Keratinocyte (primary cell): Measurements from ENCODE around the gene TNIK. TPM values are rescaled to one million over a fixed set of nuclear protein-coding genes. Genes with fewer than 3 reads are reported as not detected.

Experiments used
- DNase-seq: peaks from one replicate; pipeline ENCODE4 v3.0.0-alpha.2; 2011; ENCODE audit warnings: low read depth, missing footprints, low spot score
- FAIRE-seq: peaks from 2 replicates; lab custom pipeline; 2011; peaks lifted over from hg19 to GRCh38; lab: Jason Lieb, UNC
- H2AFZ ChIP-seq: 2 replicates; pipeline ENCODE4 v1.6.0; 2012; ENCODE audit warnings: low read length, control low read depth, inconsistent platforms; ENCODE audit not compliant: control insufficient read depth
- H3K27ac ChIP-seq: 2 replicates; pipeline ENCODE4 v1.5.1; 2011; ENCODE audit warnings: low read length; ENCODE audit not compliant: control insufficient read depth, insufficient read depth
- H3K27me3 ChIP-seq: 3 replicates; pipeline ENCODE4 v1.6.0; 2011; ENCODE audit warnings: low read length; ENCODE audit not compliant: control insufficient read depth, insufficient read depth; ENCODE audit errors: extremely low read depth
- H3K36me3 ChIP-seq, 2 experiments: 2 replicates in 1 of 2; 3 replicates in 1 of 2; pipeline ENCODE4 v1.5.1; 2011; ENCODE audit warnings: low read length in 2 of 2, mild to moderate bottlenecking in 1 of 2; ENCODE audit not compliant: control insufficient read depth in 2 of 2, insufficient read depth in 2 of 2; ENCODE audit errors: extremely low read depth in 1 of 2
- H3K4me1 ChIP-seq: 3 replicates; pipeline ENCODE4 v1.5.1; 2011; ENCODE audit warnings: low read length; ENCODE audit not compliant: control insufficient read depth, insufficient read depth; ENCODE audit errors: extremely low read depth
- H3K4me2 ChIP-seq: 3 replicates; pipeline ENCODE4 v1.6.0; 2011; ENCODE audit warnings: low read depth, low read length; ENCODE audit not compliant: control insufficient read depth, insufficient read depth; ENCODE audit errors: extremely low read depth
- H3K4me3 ChIP-seq, 3 experiments: fragments of 200-600 bp in 1 of 3; sonication (generic) in 1 of 3; 2 replicates in 2 of 3; 3 replicates in 1 of 3; pipeline ENCODE4 v1.5.1; 2011 to 2016; ENCODE audit warnings: low read length in 3 of 3, mild to moderate bottlenecking in 3 of 3, control low read depth in 2 of 3, inconsistent platforms in 1 of 3, low read depth in 1 of 3, mixed read lengths in 1 of 3, mixed run types in 1 of 3, moderate library complexity in 1 of 3; ENCODE audit not compliant: control insufficient read depth in 2 of 3, insufficient read depth in 2 of 3; ENCODE audit errors: extremely low read depth in 1 of 3
- H3K79me2 ChIP-seq: 2 replicates; pipeline ENCODE4 v1.6.0; 2012; ENCODE audit warnings: low read length; ENCODE audit not compliant: control insufficient read depth, insufficient read depth
- H3K9ac ChIP-seq: 3 replicates; pipeline ENCODE4 v1.6.0; 2011; ENCODE audit warnings: low read length; ENCODE audit not compliant: control insufficient read depth, insufficient read depth; ENCODE audit errors: extremely low read depth
- H3K9me1 ChIP-seq: 3 replicates; pipeline ENCODE4 v1.6.0; 2011; ENCODE audit warnings: low read length; ENCODE audit not compliant: control insufficient read depth, insufficient read depth; ENCODE audit errors: extremely low read depth
- H3K9me3 ChIP-seq: 2 replicates; pipeline ENCODE4 v1.5.1; 2012; ENCODE audit warnings: low read depth, low read length; ENCODE audit not compliant: control insufficient read depth
- H4K20me1 ChIP-seq: 3 replicates; pipeline ENCODE4 v1.6.0; 2011; ENCODE audit warnings: low read length; ENCODE audit not compliant: control insufficient read depth, insufficient read depth; ENCODE audit errors: extremely low read depth
- CTCF ChIP-seq, 3 experiments: IDR thresholded peaks in 1 of 3; conservative IDR thresholded peaks in 1 of 3; optimal IDR thresholded peaks in 1 of 3; 2 replicates in 2 of 3; 3 replicates in 1 of 3; pipeline versions ENCODE3 to v1.5.1; 2011; ENCODE audit warnings: low read length in 3 of 3, mild to moderate bottlenecking in 3 of 3, moderate library complexity in 2 of 3, control low read depth in 1 of 3, inconsistent platforms in 1 of 3; ENCODE audit not compliant: insufficient read depth in 2 of 3; ENCODE audit errors: extremely low read depth in 1 of 3
- EZH2 ChIP-seq: IDR thresholded peaks from one replicate; pipeline ENCODE4 v1.6.1; 2012; ENCODE audit warnings: inconsistent platforms, mild to moderate bottlenecking, low read length, moderate library complexity
- dilution Hi-C: fragments of 300-500 bp; cut with MboI; formaldehyde crosslinking; loops from one replicate; pipeline ENCODE4 v1.7.0; 2020; ENCODE audit warnings: low sequenced_read_pairs; ENCODE audit not compliant: extremely low pct_ligation_motif_present
- polyA plus RNA-seq, 5 experiments: library from polyadenylated mRNA; depleted of rRNA in 3 of 5; stranded (reverse) in 3 of 5; stranded (forward) in 1 of 5; unstranded in 1 of 5; fragments of >200 nt; gene quantifications; 1 replicate in 1 of 5; 2 replicates in 3 of 5; 3 replicates in 1 of 5; pipeline versions ENCODE4 v1.2.1 to v1.2.3, GENCODE V29; 2011 to 2012; ENCODE audit warnings: missing spikeins in 2 of 5, low read depth in 1 of 5, low replicate concordance in 1 of 5

The TNIK gene
- polyA plus RNA-seq, 1 donor (not counting 4 experiments of a cell fraction or from before 2014, with no cell fraction given): 4.4 TPM

- Histone ChIP-seq H3K36me3 (no peaks in the 10 kb centered on the region), H3K4me2 (no peak overlapping the region), H3K27me3 (no peaks in the 10 kb centered on the region), H3K79me2 (no peaks in the 10 kb centered on the region), H3K9ac (no peak overlapping the region), H3K4me1 (peaks cover 15% of the 10 kb centered on the region), H3K4me3 (no peak overlapping the region), H2AFZ (no peak overlapping the region), H4K20me1 (no peaks in the 10 kb centered on the region), H3K9me3 (no peaks in the 10 kb centered on the region), H3K9me1 (no peaks in the 10 kb centered on the region), H3K27ac (no peak overlapping the region)
- DNase-seq (no peak), FAIRE-seq (peak; percentile 48)
- TF ChIP-seq CTCF (optimal IDR thresholded peaks at IDR 0.05 in 1 of 3, IDR thresholded peaks at IDR 0.05 in 1 of 3, conservative IDR thresholded peaks at IDR 0.05 in 1 of 3; ENCODE audit: extremely low read depth in 1 of 3, insufficient read depth in 2 of 3, low read length in 3 of 3) (no peak), EZH2 (no peak)
- dilution Hi-C loops: no loop called here
Observed at GRCh38 chr3:171412054-171412453, 48.2 kb downstream of the TNIK start.

DNA sequence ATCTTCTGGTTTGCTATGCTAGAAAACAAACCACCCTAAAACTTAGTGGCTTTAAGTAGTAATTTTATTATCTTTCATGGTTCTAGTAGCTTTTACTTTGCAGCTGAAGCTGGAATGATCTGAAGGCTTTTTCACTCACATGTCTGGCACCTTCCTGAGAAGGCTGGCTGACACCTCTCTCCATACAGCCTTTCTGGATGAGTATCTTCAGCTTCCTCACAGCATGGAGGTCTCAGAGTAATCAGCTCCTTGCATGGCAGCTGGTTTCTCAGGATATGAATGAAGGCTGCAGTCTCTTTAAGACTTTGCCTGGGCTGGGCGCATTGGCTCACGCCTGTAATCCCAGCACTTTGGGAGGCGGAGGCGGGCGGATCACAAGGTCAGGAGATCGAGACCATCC, 50.0 kb downstream of the TNIK start:
- TF ChIP-seq EZH2: no peak
- no peak for TF ChIP-seq CTCF (optimal IDR thresholded peaks at IDR 0.05 in 1 of 3, IDR thresholded peaks at IDR 0.05 in 1 of 3, conservative IDR thresholded peaks at IDR 0.05 in 1 of 3; ENCODE audit: extremely low read depth in 1 of 3, insufficient read depth in 2 of 3, low read length in 3 of 3)
- Histone ChIP-seq H3K27ac (no peak overlapping the region), H3K27me3 (no peaks in the 10 kb centered on the region), H3K79me2 (no peaks in the 10 kb centered on the region), H2AFZ (no peak overlapping the region), H3K9me1 (no peaks in the 10 kb centered on the region), H3K9ac (no peak overlapping the region), H3K9me3 (no peaks in the 10 kb centered on the region), H3K4me3 (no peak overlapping the region), H4K20me1 (no peaks in the 10 kb centered on the region), H3K4me1 (peaks cover 12% of the 10 kb centered on the region), H3K36me3 (no peaks in the 10 kb centered on the region), H3K4me2 (no peak overlapping the region)
- dilution Hi-C loops: no loop called here
- FAIRE-seq (no peak), DNase-seq (no peak)
